ENCODE measurements around the gene TEX30.
A peak's percentile ranks its signal among the peaks of the same experiment; 100 is the strongest.
"Not testable (repeated sequence)": the region's sequence is repeated elsewhere in the genome, so short reads cannot be mapped to it uniquely, and the experiment has no call there.

Gene TEX30

DNA sequence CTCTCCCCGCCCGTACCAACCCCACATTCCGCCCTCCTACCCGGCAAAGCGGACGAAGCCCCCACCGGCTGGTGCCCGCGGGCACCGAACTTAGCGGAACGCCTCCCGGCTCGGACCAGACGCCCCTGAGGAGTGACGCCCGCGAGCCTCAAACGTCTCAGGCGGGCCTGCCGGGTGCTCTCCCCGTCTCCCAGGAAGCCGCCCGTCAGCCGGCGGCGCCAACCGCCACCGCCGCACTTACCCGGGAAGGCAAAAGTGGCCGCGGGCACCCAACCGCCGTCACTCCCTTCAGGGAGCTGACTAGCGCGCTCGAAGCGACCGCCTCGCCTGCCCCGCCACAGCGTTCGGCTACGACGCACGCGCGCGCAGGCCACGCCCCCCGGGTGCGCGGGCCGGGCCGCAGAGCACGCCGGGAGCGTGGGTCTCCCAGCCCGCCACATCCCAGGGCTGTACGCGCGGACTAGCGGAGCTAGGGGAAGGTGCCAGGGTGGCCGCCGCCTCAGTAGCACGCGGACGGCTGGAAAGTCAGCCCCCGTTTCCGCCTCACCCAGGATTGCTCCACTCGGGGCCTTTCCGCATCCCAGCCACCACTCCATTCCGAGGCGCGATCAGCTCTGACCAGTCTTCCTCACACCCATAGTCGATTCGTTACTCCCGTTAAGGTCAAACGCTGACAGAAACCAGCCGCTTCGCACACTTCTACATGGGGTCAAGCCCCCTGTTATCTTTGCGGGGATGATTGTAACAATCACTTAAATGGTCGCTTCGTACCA, at the start of gene TEX30:
TSS of gene TEX30 (minus strand) at position 346 of the 773 bp plus-strand sequence. CDS start 3,760 bp downstream, outside the sequence.
- peak; percentile 64 for DNase-seq (ENCODE audit: low read depth)

DNA sequence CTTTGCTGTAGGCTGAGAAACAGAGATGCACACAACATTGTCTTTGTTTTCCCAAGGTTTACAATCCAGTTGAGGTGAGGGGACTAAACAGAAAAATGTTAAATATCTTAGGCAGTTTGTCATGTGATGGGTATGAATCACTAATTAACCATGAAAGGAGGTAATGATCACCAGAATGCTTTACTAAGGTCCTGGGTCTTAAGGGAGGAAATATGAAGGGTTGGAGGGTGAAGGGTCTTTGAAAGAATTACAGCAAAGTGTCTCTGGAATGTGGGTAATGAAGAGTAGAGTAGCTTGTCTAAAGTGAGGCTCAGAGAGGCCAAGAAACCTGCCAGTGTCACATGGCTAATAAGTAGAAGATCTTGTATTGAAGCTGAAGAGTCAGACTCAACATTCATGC, 44.3 kb upstream of the TEX30 start:
- no peak for DNase-seq (ENCODE audit: low read depth)

DNA sequence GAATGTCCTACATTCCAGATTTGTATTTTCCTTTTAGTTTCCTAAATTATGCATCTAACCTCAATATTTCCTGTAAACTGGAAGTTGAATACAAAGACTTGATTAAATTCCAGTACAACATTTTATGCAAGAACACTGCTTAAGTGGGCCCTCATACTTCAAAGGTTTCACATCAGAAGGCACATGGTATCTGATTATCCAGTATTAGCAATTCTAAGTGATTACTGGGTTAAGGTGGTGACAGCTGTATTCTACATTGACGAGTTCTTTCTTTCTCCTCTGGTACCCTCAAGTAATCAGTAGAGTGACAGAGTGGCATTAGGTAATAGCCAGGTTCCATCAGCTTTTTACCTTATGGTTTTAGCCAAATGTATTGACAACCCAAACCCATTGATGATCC, 43.7 kb upstream of the TEX30 start:
- no peak for DNase-seq (ENCODE audit: low read depth)

DNA sequence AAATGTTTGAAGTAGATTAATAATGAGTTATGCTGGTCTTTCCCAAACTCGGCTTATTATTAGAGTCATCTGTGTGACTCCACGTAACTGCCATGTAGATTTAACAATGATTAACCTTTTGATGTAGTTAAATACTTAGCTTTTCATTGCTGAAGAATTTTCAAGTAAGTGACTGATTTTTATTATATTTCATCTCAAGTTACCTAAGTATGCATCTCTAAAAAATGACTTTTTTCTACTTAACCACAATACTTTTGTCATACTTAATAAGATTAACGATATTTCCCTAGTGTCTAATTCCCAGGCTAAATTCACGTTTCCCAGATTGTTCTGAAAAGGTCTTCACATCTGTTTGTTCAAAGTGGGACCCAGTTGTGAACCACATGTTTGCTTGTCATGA, 43.1 kb upstream of the TEX30 start:
- no peak for DNase-seq (ENCODE audit: low read depth)

DNA sequence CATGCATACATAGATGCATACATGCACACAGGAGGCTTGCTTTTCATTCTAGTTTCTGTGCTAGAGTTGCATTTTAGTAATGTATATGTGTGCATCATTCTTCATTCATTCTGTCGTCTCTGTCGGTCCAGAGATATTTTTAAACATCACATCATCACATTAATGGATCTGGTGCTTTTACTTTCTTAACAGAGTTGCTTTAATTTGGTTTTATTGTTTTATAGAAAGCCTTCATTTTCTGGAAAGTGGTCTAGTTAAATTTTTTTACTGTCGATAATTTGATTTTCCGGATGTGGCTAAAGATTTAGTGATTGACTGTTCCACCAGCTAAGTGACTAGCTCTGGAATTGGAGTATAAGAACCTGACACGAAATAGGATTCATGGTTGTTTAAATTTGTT, 42.2 kb upstream of the TEX30 start:
- no peak for DNase-seq (ENCODE audit: low read depth)

DNA sequence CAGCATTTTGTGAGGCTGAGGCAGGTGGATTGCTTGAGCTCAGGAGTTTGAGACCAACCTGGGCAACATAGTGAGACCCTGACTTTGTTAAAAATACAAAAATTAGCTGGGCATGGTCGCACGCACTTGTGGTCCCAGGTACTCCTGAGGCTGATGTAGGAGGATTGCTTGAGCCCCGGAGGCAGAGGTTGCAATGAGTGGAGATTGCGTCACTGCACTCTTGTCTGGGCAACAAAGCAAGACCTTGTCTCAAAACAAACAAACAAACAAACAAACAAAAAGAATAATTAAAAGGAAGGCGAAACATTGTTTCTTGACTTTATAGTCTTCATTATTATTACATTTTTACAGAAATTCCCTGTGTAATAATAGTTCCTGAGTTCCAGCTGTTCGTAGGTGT, 41.2 kb upstream of the TEX30 start:
- no peak for DNase-seq (ENCODE audit: low read depth)

DNA sequence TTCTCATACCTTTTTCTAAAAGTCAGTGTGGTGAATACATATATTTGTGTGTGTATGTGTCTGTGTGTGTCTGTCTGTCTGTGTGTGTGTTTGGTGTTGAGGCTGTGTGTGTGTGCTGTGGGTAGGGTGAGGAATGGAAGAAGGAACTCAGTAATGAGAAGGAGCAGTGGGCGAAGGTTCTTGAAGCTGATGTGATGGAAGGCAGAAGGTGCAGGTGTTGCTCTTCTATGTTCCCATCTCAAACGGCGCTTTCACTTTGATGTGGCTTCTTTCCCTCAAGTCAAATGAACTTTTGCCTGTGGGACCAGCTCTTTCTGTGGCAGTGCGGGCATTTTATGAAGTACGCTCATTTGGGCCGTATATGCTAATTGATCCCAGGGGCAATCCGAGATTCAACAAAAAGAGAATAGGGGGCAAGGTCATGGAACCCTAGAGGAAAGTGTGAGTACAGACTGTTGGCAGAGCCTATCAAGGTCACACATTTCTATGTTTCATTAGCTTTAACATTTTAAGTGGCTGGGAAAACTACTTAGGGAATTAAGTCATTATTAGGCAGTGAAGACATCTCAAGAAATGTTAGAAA, 40.5 kb upstream of the TEX30 start:
- no peak for DNase-seq (ENCODE audit: low read depth)

DNA sequence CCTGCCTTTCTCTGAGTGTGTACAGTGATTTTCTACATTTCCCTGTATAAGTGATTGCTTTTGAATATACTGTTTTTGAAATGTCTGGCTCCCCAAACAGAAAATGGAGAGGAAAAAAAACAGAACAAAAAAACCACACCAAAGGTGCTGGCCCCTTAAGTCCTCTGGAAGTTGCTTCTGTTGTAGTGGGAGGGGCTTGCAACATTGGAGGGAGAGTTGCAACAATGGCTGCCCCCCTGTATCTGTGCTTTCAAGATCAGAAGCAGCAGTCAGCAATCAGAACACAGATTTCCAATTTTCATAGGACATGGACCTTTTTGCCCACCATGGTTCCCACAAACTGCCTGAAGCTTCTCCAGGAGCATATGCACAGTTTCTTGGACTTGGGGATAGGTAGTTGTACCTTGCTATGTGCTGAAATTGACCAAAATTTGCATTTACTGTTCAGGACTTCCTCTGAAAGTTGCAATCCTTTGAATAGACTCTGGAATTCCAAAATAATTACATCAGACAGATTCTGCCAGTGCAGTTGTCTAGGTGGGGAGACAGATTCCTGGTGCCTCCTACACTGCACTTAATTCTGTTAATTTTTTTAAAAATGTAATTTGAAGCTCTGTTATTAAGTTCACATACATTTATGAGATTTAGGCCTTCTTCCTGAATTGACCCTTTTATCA, 39.2 kb upstream of the TEX30 start:
- no peak for DNase-seq (ENCODE audit: low read depth)

DNA sequence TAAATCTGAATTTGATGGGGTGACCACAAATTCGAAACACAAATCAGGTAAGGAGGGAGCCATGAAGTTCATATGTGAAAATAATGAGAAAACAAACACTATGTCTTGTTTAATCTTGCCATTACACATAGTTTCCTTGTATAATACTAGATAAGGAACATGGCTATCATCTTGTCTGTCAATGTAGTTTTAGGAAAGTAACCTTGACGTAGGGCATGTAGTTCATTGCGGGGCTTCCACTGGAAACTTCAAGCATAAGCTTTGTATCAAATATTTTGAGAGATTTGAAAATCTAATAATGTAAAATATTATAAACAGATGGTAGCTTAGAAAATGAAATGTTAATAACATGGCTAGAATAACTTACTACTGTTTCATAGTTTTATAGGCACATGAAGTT, 34.1 kb upstream of the TEX30 start:
- DNase-seq (ENCODE audit: low read depth): no peak

DNA sequence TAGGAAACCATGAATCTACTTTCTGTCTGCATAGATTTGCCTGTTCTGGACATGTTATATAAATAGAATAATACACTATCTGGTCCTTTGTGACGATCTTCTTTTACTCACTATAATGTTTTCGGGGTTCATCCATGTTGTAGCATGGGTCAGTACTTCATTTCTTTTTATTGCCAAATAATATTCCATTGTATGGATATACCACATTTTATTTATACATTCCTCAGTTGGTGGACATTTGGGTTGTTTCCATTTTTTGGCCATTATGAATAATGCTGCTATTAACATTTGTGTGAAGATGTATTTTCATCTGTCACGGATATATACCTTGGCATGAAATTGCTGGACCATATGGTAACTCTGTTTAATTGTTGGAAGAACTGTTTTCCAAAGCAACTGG, 32.1 kb upstream of the TEX30 start:
- no peak for DNase-seq (ENCODE audit: low read depth)

DNA sequence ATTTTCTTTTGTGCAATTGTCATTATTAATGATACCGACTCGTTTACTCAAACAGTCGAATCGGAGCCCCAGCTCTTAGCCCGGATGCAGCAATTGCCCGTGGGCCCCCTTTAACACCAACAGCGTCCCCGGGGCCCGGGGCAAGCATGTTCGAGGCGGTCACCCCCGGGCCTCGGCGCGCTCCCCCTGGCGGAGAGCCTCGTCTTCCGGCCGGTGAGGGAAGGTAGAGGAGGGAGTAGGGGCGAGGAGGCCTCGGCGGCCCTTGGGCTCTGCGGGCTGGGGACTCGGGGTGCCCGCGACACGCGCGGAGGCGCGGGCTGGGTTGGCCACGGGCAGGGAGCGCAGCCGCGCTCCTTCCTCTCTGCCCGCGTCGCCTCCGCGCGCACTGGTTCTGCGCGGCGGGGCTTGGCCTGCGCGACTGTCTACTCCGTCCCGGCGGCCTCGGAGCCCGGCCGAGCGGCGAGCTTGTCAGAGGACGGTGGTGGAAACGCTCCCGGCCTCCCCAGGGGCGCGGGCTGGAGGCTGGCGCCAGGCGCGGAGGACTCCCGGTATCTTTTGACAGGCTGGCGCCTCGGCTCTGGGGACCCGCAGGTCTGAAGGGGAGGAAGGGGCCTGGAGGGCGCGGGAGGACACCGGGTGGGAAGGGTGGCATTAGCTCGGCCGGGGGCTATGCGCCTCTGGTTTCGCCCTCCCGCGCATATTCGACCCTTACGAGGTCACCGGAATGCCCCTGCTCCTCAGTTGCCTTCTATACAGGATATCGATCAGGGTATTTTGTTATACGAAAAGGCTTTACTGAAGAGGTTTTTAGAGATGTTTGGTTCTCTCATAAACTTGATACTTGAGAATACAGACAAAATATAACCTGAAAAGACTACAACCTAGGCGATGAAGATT, 26.8 kb upstream of the TEX30 start:
- peak; percentile 67 for DNase-seq (ENCODE audit: low read depth)

DNA sequence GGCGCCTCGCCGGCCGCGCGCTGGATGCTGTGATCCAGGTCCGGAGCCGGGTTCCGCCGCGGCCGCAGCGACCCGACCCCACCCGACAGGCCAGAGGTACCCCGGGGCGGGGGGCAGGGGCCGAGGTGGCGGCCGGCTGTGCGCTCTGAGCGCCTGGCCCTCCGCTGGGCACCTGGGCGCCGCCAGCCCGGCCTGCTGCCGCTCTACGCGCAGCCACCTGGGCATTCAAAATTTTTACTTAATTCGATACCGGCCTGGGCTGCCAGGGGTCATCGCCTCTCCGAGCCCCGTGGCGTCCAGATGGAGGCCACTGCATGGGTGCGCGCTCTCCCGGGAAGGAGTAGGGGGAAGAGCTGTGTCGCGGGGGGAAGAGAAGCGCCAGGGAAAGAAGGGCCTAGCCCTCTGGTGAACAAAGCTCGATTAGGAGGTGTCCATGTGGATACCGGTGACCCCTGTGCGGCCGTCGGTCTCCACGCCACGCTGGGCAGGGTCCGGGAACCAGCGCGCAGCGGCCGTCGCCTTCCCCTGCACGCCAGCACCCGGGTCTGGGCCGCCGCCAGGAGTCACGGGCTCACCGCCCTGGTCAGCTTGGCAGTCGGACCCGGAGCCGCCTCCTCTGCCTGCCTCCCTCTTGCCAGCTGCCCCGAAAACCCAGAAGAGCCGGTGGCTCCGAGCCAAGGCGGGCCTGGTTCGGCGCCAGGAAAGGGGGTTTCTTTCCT, 26.0 kb upstream of the TEX30 start:
- DNase-seq (ENCODE audit: low read depth): no peak

DNA sequence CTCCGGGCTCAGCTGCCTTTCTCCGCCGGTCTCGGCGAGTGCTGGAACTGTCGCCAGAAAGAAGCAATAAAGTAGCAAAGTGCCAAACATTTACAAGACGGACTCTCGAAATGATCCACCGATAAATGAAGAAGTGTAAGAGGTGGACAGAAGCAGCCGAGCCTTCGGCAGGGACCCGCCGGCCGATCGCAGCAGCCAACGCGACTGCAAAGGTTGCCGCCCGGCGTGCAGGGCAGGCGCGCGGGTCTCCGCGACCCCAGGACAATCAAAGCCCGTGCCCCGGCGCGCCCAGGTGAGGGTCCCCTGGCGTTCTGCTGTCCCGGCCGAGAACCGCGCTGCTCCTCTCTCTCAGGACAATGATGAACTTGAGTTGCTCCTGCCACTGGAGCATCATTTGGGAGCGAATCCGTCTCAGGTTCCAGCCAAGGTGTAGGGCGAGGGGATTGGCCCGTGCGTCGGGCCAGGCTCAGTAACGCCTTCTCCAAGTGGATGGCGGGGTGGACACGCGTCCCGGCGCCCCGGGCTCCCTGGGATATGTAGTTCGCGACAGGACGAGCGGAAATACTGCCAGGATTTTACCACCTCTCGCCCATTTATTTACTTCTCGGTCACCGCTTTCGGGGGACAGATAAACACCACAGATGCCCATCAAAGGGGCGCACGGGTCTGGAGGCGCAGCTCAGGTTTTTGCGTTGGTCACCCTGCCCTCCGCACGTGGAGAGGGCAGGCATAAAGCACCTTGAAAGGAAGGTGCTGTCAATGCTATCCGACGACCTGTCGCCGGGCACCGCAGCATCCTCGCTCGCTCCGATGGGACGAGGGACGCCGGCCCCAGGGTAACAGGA, 25.2 kb upstream of the TEX30 start, which contains the start of the genes BIVM and POGLUT2:
TSS of gene BIVM (plus strand) at position 539 of the 845 bp plus-strand sequence. CDS start 8,149 bp downstream, outside the sequence.
TSS of gene POGLUT2 (minus strand) at position 396 of the 845 bp plus-strand sequence. CDS start at position 90, 306 bp downstream.
- peak; percentile 87 for DNase-seq (ENCODE audit: low read depth)

DNA sequence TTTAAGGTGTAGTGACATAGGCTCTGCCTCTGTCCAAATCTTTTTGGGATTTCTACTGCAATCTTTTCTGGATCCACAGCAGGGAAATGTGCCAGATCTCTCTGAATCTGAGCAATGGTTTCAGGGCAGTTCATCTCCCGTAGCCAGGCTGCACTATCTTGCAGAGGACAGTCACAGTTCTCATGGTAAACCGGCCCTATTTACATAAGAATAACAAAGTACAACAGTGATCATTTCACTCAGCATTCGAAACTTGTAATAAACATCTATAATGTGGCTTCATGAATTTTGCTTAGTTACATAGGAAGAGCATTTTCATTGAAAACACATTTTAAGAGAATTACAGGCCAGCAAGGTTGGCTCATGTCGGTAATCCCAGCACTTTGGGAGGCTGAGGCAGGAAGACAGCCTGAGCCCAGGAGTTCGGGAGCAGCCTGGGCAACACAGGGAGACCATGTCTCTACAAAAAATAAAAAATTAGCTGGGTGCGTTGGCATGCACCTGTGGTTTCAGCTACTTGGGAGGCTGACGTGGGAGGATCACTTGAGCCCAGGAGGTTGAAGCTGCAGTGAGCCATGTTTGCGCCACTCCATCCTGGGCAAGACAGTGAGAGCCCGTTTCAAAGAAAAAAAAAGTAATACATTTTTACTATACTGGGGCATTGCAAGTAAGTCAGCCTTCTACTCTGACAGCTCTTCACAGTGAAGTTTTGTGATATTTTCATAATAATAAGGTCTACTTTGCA, 20.2 kb upstream of the TEX30 start:
- DNase-seq (ENCODE audit: low read depth): no peak

DNA sequence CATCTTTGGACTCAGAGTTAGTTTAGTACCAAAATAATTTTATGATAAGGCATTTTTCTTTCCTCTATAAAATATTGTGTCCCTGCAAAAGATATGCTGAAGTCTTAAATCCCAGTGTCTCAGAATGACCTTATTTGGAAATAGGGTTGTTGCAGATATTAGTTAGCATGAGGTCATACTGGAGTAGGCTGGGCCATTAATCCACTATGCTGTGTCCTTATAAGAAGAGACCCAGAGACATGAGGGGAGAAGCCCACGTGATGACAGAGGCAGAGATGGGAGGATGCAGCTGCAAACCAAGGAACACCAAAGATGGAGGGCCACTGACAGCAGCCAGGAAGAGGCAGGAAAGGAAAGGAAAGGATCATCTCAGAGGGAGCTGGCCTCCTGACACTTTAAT, 18.8 kb upstream of the TEX30 start:
- DNase-seq (ENCODE audit: low read depth): no peak

DNA sequence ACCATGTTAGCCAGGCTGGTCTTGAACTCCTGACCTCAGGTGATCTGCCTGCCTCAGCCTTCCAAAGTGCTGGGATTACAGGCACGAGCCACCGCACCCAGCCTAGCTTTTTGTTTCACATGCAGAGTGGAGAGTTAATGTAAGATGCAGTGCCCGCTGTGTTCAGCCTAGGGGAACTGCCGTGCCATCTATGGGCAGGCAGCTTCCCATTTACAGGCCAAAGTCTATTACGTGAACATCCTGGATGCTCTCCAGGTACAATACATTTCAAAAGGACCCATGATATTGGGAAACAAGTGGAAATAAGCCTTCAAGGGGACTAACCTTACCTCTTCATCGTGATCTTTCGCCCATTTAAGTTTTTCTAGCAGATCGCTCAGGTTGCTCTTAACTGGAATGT, 15.1 kb upstream of the TEX30 start:
- DNase-seq (ENCODE audit: low read depth): no peak

DNA sequence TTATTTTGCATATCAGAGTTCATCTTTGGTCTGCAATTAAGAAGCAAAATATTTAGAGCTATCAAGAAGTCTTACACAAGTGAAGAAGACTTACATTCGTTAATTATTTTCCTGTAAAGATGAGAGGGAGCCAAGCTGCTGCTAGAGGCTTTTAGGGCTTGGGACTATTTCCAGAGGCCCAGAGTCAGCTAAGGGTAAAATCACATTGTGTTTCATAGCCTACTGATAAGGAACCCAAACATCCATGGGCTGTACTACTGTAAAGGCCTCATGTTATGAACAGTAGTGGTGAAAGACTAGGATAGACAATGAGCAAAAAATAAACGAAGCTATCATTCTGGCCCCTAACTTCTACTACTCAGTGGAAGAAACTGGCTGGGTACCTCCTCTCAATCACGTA, 10.9 kb upstream of the TEX30 start:
- no peak for DNase-seq (ENCODE audit: low read depth)

DNA sequence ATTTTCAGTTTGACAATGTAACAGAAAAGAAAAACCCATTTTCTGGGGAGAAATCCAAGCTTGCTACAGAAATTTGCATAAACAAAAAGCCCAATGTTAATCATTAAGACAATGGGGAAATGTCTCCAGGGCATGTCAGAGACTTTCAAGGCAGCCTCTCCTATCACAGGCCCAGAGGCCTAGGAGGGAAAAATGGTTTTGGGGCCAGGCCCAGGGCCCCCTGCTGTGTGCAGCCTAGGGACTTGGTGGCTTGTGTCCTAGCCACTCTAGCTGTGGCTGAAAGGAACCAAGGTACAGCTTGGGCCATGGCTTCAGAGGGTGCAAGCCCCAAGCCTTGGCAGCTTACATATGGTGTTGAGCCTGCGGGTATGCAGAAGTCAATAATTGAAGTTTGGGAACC, 8.0 kb upstream of the TEX30 start:
- DNase-seq (ENCODE audit: low read depth): no peak

DNA sequence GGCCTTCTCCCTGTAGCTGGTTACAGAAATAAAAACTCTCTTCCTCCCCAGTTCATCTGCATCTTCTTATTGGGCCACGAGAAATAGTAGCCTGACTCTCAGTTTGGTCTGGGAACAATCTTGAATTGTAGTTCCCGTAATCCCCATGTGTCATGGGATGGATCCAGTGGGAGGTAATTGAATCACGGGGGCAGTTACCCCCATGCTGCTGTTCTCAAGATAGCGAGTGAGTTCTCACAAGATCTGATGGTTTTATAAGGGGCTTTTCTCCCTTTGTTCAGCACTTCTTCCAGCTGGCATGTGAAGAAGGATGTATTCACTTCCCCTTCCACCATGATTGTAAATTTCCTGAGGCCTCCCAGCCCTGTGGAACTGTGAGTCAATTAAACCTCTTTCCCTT, 7.1 kb upstream of the TEX30 start:
- not testable (repeated sequence) for DNase-seq (ENCODE audit: low read depth)
